HG02943 (cell line): ENCODE data around the gene PCNT.

Experiments used
- ATAC-seq: cut with Tn5 transposase; IDR thresholded peaks from one replicate; pipeline ENCODE4 v1.9.1; 2021; ENCODE audit warnings: mild to moderate bottlenecking, low read depth, moderate library complexity; ENCODE audit not compliant: unreplicated experiment

Gene PCNT

GRCh38 chr21:46375560-46376230 lies 51.7 kb downstream of the PCNT start:
- no peak for ATAC-seq

- ATAC-seq, result no peak
These were observed 52.3 kb downstream of the PCNT start for GRCh38 chr21:46376231-46376628.

- no peak for ATAC-seq
These were observed 53.0 kb downstream of the PCNT start for GRCh38 chr21:46376856-46377453.

- no peak for ATAC-seq
These were observed 53.8 kb downstream of the PCNT start for GRCh38 chr21:46377789-46378188.

GRCh38 chr21:46379105-46379504 lies 55.1 kb downstream of the PCNT start:
- no peak for ATAC-seq

- ATAC-seq, result no peak
These were observed 55.7 kb downstream of the PCNT start for GRCh38 chr21:46379691-46380090.

GRCh38 chr21:46381541-46381940 lies 57.6 kb downstream of the PCNT start:
- no peak for ATAC-seq

- ATAC-seq, result no peak
These were observed 60.6 kb downstream of the PCNT start for GRCh38 chr21:46384556-46384955.

GRCh38 chr21:46385846-46386733 lies 62.1 kb downstream of the PCNT start:
- no peak for ATAC-seq

- ATAC-seq, result no peak
These were observed 62.8 kb downstream of the PCNT start for GRCh38 chr21:46386734-46387088.

GRCh38 chr21:46388206-46388880 lies 64.4 kb downstream of the PCNT start:
- no peak for ATAC-seq

- ATAC-seq, result no peak
These were observed 64.9 kb downstream of the PCNT start for GRCh38 chr21:46388896-46389295.

GRCh38 chr21:46390603-46391545 lies 66.9 kb downstream of the PCNT start:
- ATAC-seq, result no peak

- ATAC-seq, result no peak
These were observed 67.8 kb downstream of the PCNT start for GRCh38 chr21:46391773-46392172.

- no peak for ATAC-seq
These were observed 69.0 kb downstream of the PCNT start for GRCh38 chr21:46392921-46393320.

GRCh38 chr21:46393451-46393940 lies 69.5 kb downstream of the PCNT start:
- no peak for ATAC-seq

GRCh38 chr21:46393941-46394594 lies 70.1 kb downstream of the PCNT start:
- no peak for ATAC-seq

GRCh38 chr21:46394595-46395104 lies 70.7 kb downstream of the PCNT start:
- ATAC-seq, result no peak
